ENCODE data around the gene MAPK9.
A peak's percentile ranks its signal among the peaks of the same experiment; 100 is the strongest.

The MAPK9 gene

GRCh38 chr5:180291943-180292831 is at the start of gene MAPK9:
MAPK9 (minus strand) TSS chr5:180292083; CDS start chr5:180280561, 11,522 bp downstream.
- peak; percentile 76 to 90 for DNase-seq

GRCh38 chr5:180341595-180341994 is 49.7 kb upstream of the MAPK9 start:
- no peak for DNase-seq

GRCh38 chr5:180340856-180341255 is 49.0 kb upstream of the MAPK9 start:
- no peak for DNase-seq

GRCh38 chr5:180339583-180340183 is 47.8 kb upstream of the MAPK9 start:
- no peak for DNase-seq

- DNase-seq = no peak
These were observed 46.3 kb upstream of the MAPK9 start for GRCh38 chr5:180338001-180338707.

- DNase-seq = no peak
These were observed 44.5 kb upstream of the MAPK9 start for GRCh38 chr5:180336234-180337020.

- no peak for DNase-seq
These were observed 43.8 kb upstream of the MAPK9 start for GRCh38 chr5:180335614-180336233.

- no peak for DNase-seq
These were observed 43.1 kb upstream of the MAPK9 start for GRCh38 chr5:180334751-180335613.

GRCh38 chr5:180334176-180334575 is 42.3 kb upstream of the MAPK9 start:
- no peak for DNase-seq

- no peak for DNase-seq
These were observed 41.8 kb upstream of the MAPK9 start for GRCh38 chr5:180333661-180334060.

- DNase-seq = no peak
These were observed 41.0 kb upstream of the MAPK9 start for GRCh38 chr5:180332861-180333260.

GRCh38 chr5:180332051-180332517 is 40.2 kb upstream of the MAPK9 start:
- no peak for DNase-seq

GRCh38 chr5:180331647-180331950 is 39.7 kb upstream of the MAPK9 start:
- no peak for DNase-seq

GRCh38 chr5:180330810-180331646 is 39.1 kb upstream of the MAPK9 start:
- no peak for DNase-seq

GRCh38 chr5:180330270-180330648 is 38.4 kb upstream of the MAPK9 start:
- DNase-seq = no peak

GRCh38 chr5:180329606-180330269 is 37.9 kb upstream of the MAPK9 start:
- DNase-seq = no peak

- DNase-seq = no peak
These were observed 37.2 kb upstream of the MAPK9 start for GRCh38 chr5:180329138-180329435.

GRCh38 chr5:180328296-180329137 is 36.6 kb upstream of the MAPK9 start:
- DNase-seq = peak; percentile 72 to 82

GRCh38 chr5:180326989-180327565 is 35.2 kb upstream of the MAPK9 start:
- DNase-seq = no peak
